Ishikawa (cell line): ENCODE data around the gene RBM11.

Experiments used
- CEBPB ChIP-seq: IDR thresholded peaks from 2 replicates; pipeline ENCODE4 v1.6.1; 2012
- CREB1 ChIP-seq: IDR thresholded peaks from 2 replicates; pipeline ENCODE4 v1.6.1; 2012; ENCODE audit warnings: low read depth
- EGR1 ChIP-seq: IDR thresholded peaks from 2 replicates; pipeline ENCODE4 v1.6.1; 2012
- EP300 ChIP-seq: IDR thresholded peaks from 2 replicates; pipeline ENCODE4 v1.6.1; 2012; ENCODE audit warnings: borderline replicate concordance
- FOXM1 ChIP-seq: IDR thresholded peaks from 2 replicates; pipeline ENCODE4 v1.6.1; 2012; ENCODE audit warnings: low read depth, borderline replicate concordance
- MAX ChIP-seq: IDR thresholded peaks from 2 replicates; pipeline ENCODE4 v1.6.1; 2012
- NFIC ChIP-seq: IDR thresholded peaks from 2 replicates; pipeline ENCODE4 v1.6.1; 2012
- RAD21 ChIP-seq: IDR thresholded peaks from 2 replicates; pipeline ENCODE4 v1.6.1; 2012; ENCODE audit warnings: low read depth
- TAF1 ChIP-seq: IDR thresholded peaks from 2 replicates; pipeline ENCODE4 v1.6.1; 2012; ENCODE audit warnings: low read depth, mild to moderate bottlenecking
- TCF12 ChIP-seq: IDR thresholded peaks from 2 replicates; pipeline ENCODE4 v1.6.1; 2012; ENCODE audit warnings: low read depth
- TEAD4 ChIP-seq: IDR thresholded peaks from 2 replicates; pipeline ENCODE4 v1.6.1; 2012
- USF1 ChIP-seq: IDR thresholded peaks from 2 replicates; pipeline ENCODE4 v1.6.1; 2012
- YY1 ChIP-seq: IDR thresholded peaks from 2 replicates; pipeline ENCODE4 v1.6.1; 2012; ENCODE audit warnings: low read depth
- ZBTB7A ChIP-seq: IDR thresholded peaks from 2 replicates; pipeline ENCODE4 v1.6.1; 2012; ENCODE audit warnings: low read depth
- TF ChIP-seq, protein P1 (sequence below): IDR thresholded peaks from 2 replicates; pipeline ENCODE4 v1.6.1; 2012; ENCODE audit warnings: low read depth, mild to moderate bottlenecking

The RBM11 gene, protein sequence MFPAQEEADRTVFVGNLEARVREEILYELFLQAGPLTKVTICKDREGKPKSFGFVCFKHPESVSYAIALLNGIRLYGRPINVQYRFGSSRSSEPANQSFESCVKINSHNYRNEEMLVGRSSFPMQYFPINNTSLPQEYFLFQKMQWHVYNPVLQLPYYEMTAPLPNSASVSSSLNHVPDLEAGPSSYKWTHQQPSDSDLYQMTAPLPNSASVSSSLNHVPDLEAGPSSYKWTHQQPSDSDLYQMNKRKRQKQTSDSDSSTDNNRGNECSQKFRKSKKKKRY

GRCh38 chr21:14215971-14216641 is at the start of gene RBM11:
Gene RBM11, plus strand, starts transcription at chr21:14216157. Its CDS starts 30 bp downstream, at chr21:14216187.
- TF ChIP-seq RAD21 (no peak), EGR1 (no peak), EP300 (no peak), ZBTB7A (peak; percentile 57; the same call in 1 of the 2 replicates)

DNA sequence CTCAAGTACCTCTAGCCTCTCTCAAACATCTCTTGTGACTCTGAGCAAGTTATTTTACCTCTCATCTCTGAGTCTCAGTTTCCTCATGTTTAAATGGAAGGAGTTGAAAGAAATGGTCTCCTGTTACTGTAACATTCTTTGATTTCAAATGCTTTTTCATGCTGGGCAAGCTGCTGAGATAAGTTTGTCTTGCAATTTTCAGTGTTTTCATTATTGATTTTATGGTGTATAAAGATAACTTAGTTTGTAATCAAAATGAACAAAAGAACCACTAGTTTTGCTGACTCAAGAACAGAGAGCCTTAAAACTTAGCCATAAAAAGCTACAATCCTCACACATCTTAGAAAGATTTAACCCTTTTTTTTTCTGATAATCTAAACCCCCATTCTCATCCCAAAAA is 9.7 kb upstream of the RBM11 start:
- no peak for TF ChIP-seq USF1
- TF ChIP-seq YY1 = no peak
- no peak for TF ChIP-seq TCF12
- no peak for TF ChIP-seq ZBTB7A
- no peak for TF ChIP-seq CEBPB
- TF ChIP-seq MAX = no peak
- TF ChIP-seq EP300 = no peak
- TF ChIP-seq TAF1 = no peak
- TF ChIP-seq TEAD4 = no peak
- TF ChIP-seq RAD21 = no peak
- TF ChIP-seq EGR1 = no peak
- TF ChIP-seq, protein P1, sequence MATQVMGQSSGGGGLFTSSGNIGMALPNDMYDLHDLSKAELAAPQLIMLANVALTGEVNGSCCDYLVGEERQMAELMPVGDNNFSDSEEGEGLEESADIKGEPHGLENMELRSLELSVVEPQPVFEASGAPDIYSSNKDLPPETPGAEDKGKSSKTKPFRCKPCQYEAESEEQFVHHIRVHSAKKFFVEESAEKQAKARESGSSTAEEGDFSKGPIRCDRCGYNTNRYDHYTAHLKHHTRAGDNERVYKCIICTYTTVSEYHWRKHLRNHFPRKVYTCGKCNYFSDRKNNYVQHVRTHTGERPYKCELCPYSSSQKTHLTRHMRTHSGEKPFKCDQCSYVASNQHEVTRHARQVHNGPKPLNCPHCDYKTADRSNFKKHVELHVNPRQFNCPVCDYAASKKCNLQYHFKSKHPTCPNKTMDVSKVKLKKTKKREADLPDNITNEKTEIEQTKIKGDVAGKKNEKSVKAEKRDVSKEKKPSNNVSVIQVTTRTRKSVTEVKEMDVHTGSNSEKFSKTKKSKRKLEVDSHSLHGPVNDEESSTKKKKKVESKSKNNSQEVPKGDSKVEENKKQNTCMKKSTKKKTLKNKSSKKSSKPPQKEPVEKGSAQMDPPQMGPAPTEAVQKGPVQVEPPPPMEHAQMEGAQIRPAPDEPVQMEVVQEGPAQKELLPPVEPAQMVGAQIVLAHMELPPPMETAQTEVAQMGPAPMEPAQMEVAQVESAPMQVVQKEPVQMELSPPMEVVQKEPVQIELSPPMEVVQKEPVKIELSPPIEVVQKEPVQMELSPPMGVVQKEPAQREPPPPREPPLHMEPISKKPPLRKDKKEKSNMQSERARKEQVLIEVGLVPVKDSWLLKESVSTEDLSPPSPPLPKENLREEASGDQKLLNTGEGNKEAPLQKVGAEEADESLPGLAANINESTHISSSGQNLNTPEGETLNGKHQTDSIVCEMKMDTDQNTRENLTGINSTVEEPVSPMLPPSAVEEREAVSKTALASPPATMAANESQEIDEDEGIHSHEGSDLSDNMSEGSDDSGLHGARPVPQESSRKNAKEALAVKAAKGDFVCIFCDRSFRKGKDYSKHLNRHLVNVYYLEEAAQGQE = no peak

- TF ChIP-seq NFIC (no peak), TAF1 (no peak), TEAD4 (no peak), CREB1 (no peak), ZBTB7A (no peak), RAD21 (no peak), EP300 (no peak), CEBPB (no peak), TCF12 (no peak), YY1 (no peak), EGR1 (no peak), USF1 (no peak), FOXM1 (no peak), MAX (no peak)
- TF ChIP-seq, protein P1 = no peak
Observed at GRCh38 chr21:14210738-14211137, 5.2 kb upstream of the RBM11 start, which contains the start of gene LIPI. Gene LIPI, minus strand, starts transcription at chr21:14210955. Its CDS starts 110 bp downstream, at chr21:14210845.

DNA sequence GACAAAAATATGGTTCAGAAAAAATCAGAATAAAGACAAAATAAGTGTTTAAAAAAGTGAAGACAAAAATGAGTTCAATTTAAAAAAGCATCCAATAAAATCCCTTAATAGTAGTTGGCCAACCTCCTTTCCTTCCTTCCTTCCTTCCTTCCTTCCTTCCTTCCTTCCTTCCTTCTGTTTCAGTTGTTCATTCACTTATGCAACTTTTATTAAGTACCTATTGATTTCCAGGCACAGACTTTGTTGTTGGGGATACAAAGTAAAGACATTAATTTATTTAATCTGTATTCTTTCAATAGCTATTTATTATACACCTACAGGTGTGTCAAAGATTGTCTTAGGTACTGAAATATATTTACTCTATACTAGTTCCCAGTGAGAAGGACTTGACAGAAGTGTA is 2.8 kb upstream of the RBM11 start:
- no peak for TF ChIP-seq EGR1
- no peak for TF ChIP-seq ZBTB7A
- no peak for TF ChIP-seq TEAD4
- no peak for TF ChIP-seq MAX
- no peak for TF ChIP-seq CREB1
- TF ChIP-seq YY1 = no peak
- TF ChIP-seq, protein P1 = no peak
- no peak for TF ChIP-seq USF1
- TF ChIP-seq RAD21 = no peak
- no peak for TF ChIP-seq TCF12
- no peak for TF ChIP-seq CEBPB
